Measurements from ENCODE around the gene PIP4K2A.
A peak's percentile ranks its signal among the peaks of the same experiment; 100 is the strongest.

The PIP4K2A gene

GRCh38 chr10:22717728-22718127 is 3.4 kb upstream of the PIP4K2A start:
- Histone ChIP-seq H3K27me3 (replicated peaks; ENCODE audit: control insufficient read depth, insufficient read depth, low read length) (no peaks in the 10 kb centered on the region), H3K4me3 (replicated peaks; ENCODE audit: low read depth, low read length) (no peak overlapping the region), H3K36me3 (ENCODE audit: control insufficient read depth, insufficient read depth, low read length) (no peaks in the 10 kb centered on the region)
- no peak for TF ChIP-seq CTCF (IDR thresholded peaks at IDR 0.05; ENCODE audit: insufficient read depth, low read length, poor library complexity, severe bottlenecking)
- DNase-seq (ENCODE audit: extremely low read depth, insufficient read length) = no peak

DNA sequence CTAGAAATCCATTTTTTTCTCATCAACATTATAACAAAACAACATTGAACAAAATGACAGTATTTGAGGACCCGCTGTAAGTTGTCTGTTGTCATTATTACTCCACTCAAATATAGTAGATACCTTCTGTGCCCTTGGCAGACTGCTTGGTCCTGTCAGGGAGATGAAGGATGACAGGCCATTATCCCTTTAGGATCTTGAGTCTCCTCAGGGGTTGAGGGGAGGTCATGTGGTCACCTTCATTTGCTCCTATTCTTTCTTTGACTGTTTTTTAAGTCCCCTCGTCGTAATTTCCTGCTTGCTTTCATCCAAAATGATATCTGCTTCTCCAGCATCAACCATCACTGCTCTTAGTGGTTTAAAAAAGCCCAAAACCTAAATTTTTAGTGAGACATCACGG is 2.6 kb upstream of the PIP4K2A start:
- Histone ChIP-seq H3K27me3 (replicated peaks; ENCODE audit: control insufficient read depth, insufficient read depth, low read length) (no peaks in the 10 kb centered on the region), H3K36me3 (ENCODE audit: control insufficient read depth, insufficient read depth, low read length) (no peaks in the 10 kb centered on the region; the same call in 1 of the 2 replicates), H3K4me3 (replicated peaks; ENCODE audit: low read depth, low read length) (no peak overlapping the region)
- TF ChIP-seq CTCF (IDR thresholded peaks at IDR 0.05; ENCODE audit: insufficient read depth, low read length, poor library complexity, severe bottlenecking) = no peak
- DNase-seq (ENCODE audit: extremely low read depth, insufficient read length) = no peak

- no peaks in the 10 kb centered on the region; the same call in 1 of the 2 replicates for H3K36me3 ChIP-seq (ENCODE audit: control insufficient read depth, insufficient read depth, low read length)
- no peak for TF ChIP-seq CTCF (IDR thresholded peaks at IDR 0.05; ENCODE audit: insufficient read depth, low read length, poor library complexity, severe bottlenecking)
- H3K27me3 ChIP-seq (replicated peaks; ENCODE audit: control insufficient read depth, insufficient read depth, low read length) = no peaks in the 10 kb centered on the region
- no peak for DNase-seq (ENCODE audit: extremely low read depth, insufficient read length)
- no peak overlapping the region; the same call in 1 of the 2 replicates for H3K4me3 ChIP-seq (replicated peaks; ENCODE audit: low read depth, low read length)
Measured at GRCh38 chr10:22715290-22715625, 880 bp upstream of the PIP4K2A start.

GRCh38 chr10:22713853-22714478 is 412 bp downstream of the PIP4K2A start:
- Histone ChIP-seq H3K4me3 (replicated peaks; ENCODE audit: low read depth, low read length) (peak overlapping the region; percentile 96), H3K36me3 (ENCODE audit: control insufficient read depth, insufficient read depth, low read length) (no peaks in the 10 kb centered on the region; the same call in 1 of the 2 replicates), H3K27me3 (replicated peaks; ENCODE audit: control insufficient read depth, insufficient read depth, low read length) (no peaks in the 10 kb centered on the region)
- DNase-seq (ENCODE audit: extremely low read depth, insufficient read length) = no peak
- no peak for TF ChIP-seq CTCF (IDR thresholded peaks at IDR 0.05; ENCODE audit: insufficient read depth, low read length, poor library complexity, severe bottlenecking)

DNA sequence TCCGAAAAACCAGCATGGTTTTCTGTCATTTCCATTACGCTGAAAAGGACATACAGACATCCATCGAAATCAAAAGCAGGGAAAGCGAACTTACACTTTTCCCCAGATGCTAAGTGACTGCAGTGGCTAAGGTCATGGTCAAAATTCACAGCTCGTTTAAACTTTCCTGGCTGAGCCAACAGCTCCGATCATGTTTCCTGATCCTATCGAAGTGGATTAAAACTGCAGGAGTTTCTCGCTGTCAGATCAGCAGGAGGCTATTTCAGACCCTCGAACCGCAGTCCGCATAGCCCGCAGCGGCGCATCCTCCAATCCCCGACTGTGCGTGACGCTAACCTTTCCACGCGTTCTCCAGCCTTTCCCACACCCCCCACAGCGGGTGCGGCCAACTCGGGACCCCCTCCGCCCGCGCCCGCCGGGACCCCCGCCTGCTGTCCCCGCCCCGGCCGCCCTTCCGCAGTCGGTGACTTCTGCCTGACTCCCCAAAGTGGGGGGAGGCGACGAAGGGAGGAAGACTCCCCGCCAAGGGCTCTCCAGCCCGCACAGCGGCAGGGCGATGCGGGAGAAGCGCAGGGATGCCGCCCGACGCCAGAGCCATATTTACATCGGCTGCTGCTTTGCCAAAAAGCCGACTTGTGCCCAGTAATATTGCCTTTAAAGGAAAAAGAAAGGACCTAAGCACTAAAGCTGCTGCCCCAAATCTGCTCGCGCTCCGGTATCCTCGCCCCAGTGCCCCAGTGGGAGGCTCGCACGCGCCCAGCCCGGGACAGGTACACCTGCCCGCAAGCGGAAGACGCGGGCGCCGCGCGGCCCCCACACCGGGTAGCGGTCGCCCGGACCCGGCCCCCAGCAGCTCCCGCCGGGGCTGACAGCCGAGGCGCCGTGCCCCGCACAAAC is 1.2 kb downstream of the PIP4K2A start:
- Histone ChIP-seq H3K4me3 (replicated peaks; ENCODE audit: low read depth, low read length) (peak overlapping the region; percentile 96), H3K27me3 (replicated peaks; ENCODE audit: control insufficient read depth, insufficient read depth, low read length) (no peaks in the 10 kb centered on the region), H3K36me3 (ENCODE audit: control insufficient read depth, insufficient read depth, low read length) (no peaks in the 10 kb centered on the region; the same call in 1 of the 2 replicates)
- DNase-seq (ENCODE audit: extremely low read depth, insufficient read length) = peak; percentile 55
- no peak for TF ChIP-seq CTCF (IDR thresholded peaks at IDR 0.05; ENCODE audit: insufficient read depth, low read length, poor library complexity, severe bottlenecking)
